ENCODE results near the gene ICAM4. TPM values are rescaled to one million over a fixed set of nuclear protein-coding genes. Genes with fewer than 3 reads are reported as not detected.

ICAM4 gene
- total and polyA plus RNA-seq, 9 of the 15 experiments (the other 6 are each of a cell fraction or from before 2014, with no cell fraction given) = 14.1 to 86.1 (median 29.6) TPM

GRCh38 chr19:10269333-10270179 is 17.2 kb upstream of the ICAM4 start (continued):
- no peak for TF ChIP-seq E2F8 (IDR thresholded peaks at IDR 0.05; ENCODE audit: low read depth, partially characterized antibody)
- TF ChIP-seq SRF (CRISPR knock-in tag; IDR thresholded peaks at IDR 0.05) = 0 out of 4 replicates have a peak, but pooled peaks of 1 of the 2 experiments have one; percentile 35
- 0 out of 2 replicates have a peak, but pooled peaks have one; percentile 28 for TF ChIP-seq ERF (CRISPR knock-in tag; IDR thresholded peaks at IDR 0.05)
- TF ChIP-seq MAX (CRISPR knock-in tag; IDR thresholded peaks at IDR 0.05) = peak; percentile 65
- peak; percentile 48; the same call in 1 of the 2 replicates for TF ChIP-seq ETV5 (CRISPR knock-in tag; IDR thresholded peaks at IDR 0.05; ENCODE audit: low read depth)
- no peak for TF ChIP-seq KDM5B (IDR thresholded peaks at IDR 0.05; ENCODE audit: insufficient replicate concordance, low read depth, low read length)
- peak; percentile 50; the same call in 1 of the 2 replicates for TF ChIP-seq ATF7 (IDR thresholded peaks at IDR 0.05)
- no peak for TF ChIP-seq RFX5 (IDR thresholded peaks at IDR 0.05; ENCODE audit: low read depth, low read length)
- 0 out of 2 replicates have a peak, but pooled peaks have one; percentile 21 for TF ChIP-seq CBFB (CRISPR knock-in tag; IDR thresholded peaks at IDR 0.05)
- TF ChIP-seq GABPB1 (CRISPR knock-in tag; IDR thresholded peaks at IDR 0.05) = peak; percentile 55; the same call in 1 of the 2 replicates
- TF ChIP-seq ZNF639 (CRISPR knock-in tag; conservative IDR thresholded peaks at IDR 0.05 in 1 of 2, IDR thresholded peaks at IDR 0.05 in 1 of 2) = peak in 1 of 2 experiments; percentile 11; a peak in 1 of 4 replicates
- no peak for TF ChIP-seq DPF2 (IDR thresholded peaks at IDR 0.05)
